GM23338 (cell line): ENCODE measurements around the gene MCTP1. TPM values are rescaled to one million over a fixed set of nuclear protein-coding genes. Genes with fewer than 3 reads are reported as not detected.

Source experiments
- ATAC-seq: fragments of 200-7000 bp; cut with Tn5 transposase; 3 replicates; pipeline ENCODE4 v1.9.1; 2020
- DNase-seq: peaks from one replicate; pipeline ENCODE4 v3.0.0-alpha.2; 2015; ENCODE audit warnings: low spot score
- H2AFZ ChIP-seq: fragments of 200-600 bp; sonication (generic); 2 replicates; pipeline ENCODE4 v1.8.0; 2016; ENCODE audit warnings: antibody characterized with exemption, mild to moderate bottlenecking, moderate library complexity
- H3F3A ChIP-seq: fragments of 200-600 bp; sonication (generic); replicated peaks from 2 replicates; pipeline ENCODE4 v1.8.0; 2017; ENCODE audit warnings: antibody characterized with exemption, mixed run types, low read depth
- H3K27ac ChIP-seq: fragments of 200-600 bp; sonication (generic); 2 replicates; pipeline ENCODE4 v1.6.1; 2016; ENCODE audit warnings: low read depth
- H3K27me3 ChIP-seq: fragments of 200-600 bp; sonication (generic); 2 replicates; pipeline ENCODE4 v1.8.0; 2016; ENCODE audit warnings: mild to moderate bottlenecking, mixed run types, moderate library complexity; ENCODE audit not compliant: insufficient read depth
- H3K36me3 ChIP-seq: fragments of 200-600 bp; sonication (generic); 2 replicates; pipeline ENCODE4 v1.8.0; 2016; ENCODE audit warnings: mild to moderate bottlenecking; ENCODE audit not compliant: insufficient read depth
- H3K4me1 ChIP-seq: fragments of 200-600 bp; sonication (generic); 2 replicates; pipeline ENCODE4 v1.8.0; 2016; ENCODE audit warnings: mild to moderate bottlenecking, moderate library complexity; ENCODE audit not compliant: insufficient read depth
- H3K4me2 ChIP-seq: fragments of 200-600 bp; sonication (generic); 2 replicates; pipeline ENCODE4 v1.7.1; 2017; ENCODE audit warnings: mixed run types
- H3K4me3 ChIP-seq: fragments of 200-600 bp; sonication (generic); 2 replicates; pipeline ENCODE4 v1.6.1; 2016; ENCODE audit warnings: mixed run types
- H3K79me2 ChIP-seq: fragments of 200-600 bp; sonication (generic); replicated peaks from 2 replicates; pipeline ENCODE4 v1.8.0; 2017; ENCODE audit warnings: mild to moderate bottlenecking; ENCODE audit not compliant: insufficient read depth
- H3K9me2 ChIP-seq: fragments of 200-600 bp; sonication (generic); 2 replicates; pipeline ENCODE4 v1.8.0; 2017; ENCODE audit not compliant: insufficient read depth
- H4K20me1 ChIP-seq: fragments of 200-600 bp; sonication (generic); replicated peaks from 2 replicates; pipeline ENCODE4 v1.8.0; 2017; ENCODE audit warnings: mild to moderate bottlenecking; ENCODE audit not compliant: insufficient read depth
- H3K27ac Mint-ChIP-seq: 2 replicates; pipeline ENCODE4 v1.8.0; 2020; ENCODE audit warnings: inconsistent platforms, mild to moderate bottlenecking, moderate library complexity, mixed read lengths
- H3K27me3 Mint-ChIP-seq: 3 replicates; pipeline ENCODE4 v1.8.0; 2022; ENCODE audit warnings: low read depth, mild to moderate bottlenecking, moderate library complexity, mixed read lengths, inconsistent platforms; ENCODE audit not compliant: insufficient read depth, poor library complexity
- H3K36me3 Mint-ChIP-seq: 3 replicates; pipeline ENCODE4 v1.8.0; 2021; ENCODE audit warnings: low read depth, mild to moderate bottlenecking, inconsistent platforms, moderate library complexity, mixed read lengths
- H3K4me1 Mint-ChIP-seq: 3 replicates; pipeline ENCODE4 v1.8.0; 2020; ENCODE audit warnings: mild to moderate bottlenecking, inconsistent platforms, mixed read lengths
- H3K4me3 Mint-ChIP-seq: 3 replicates; pipeline ENCODE4 v1.8.0; 2021; ENCODE audit warnings: moderate library complexity, mild to moderate bottlenecking, inconsistent platforms, mixed read lengths
- H3K9me3 Mint-ChIP-seq: 3 replicates; pipeline ENCODE4 v1.8.0; 2020; ENCODE audit warnings: moderate library complexity, mild to moderate bottlenecking, inconsistent platforms, mixed read lengths
- CREB1 ChIP-seq: fragments of 250-450 bp; sonication (Bioruptor Pico); IDR thresholded peaks from 2 replicates; pipeline ENCODE4 v1.5.0; 2020; ENCODE audit warnings: low read depth, mild to moderate bottlenecking, moderate library complexity
- CTCF ChIP-seq, 2 experiments: fragments of 200-600 bp in 1 of 2; sonication (generic) in 1 of 2; conservative IDR thresholded peaks; 2 replicates each; pipeline versions ENCODE4 v1.5.1 to v1.6.1; 2016 to 2017; ENCODE audit warnings: antibody characterized with exemption in 2 of 2, low read depth in 2 of 2, mild to moderate bottlenecking in 2 of 2, moderate library complexity in 1 of 2
- ETS1 ChIP-seq: IDR thresholded peaks from 2 replicates; pipeline ENCODE4 v1.6.1; 2016; ENCODE audit warnings: antibody characterized with exemption
- EZH2 ChIP-seq: fragments of 200-600 bp; sonication (generic); IDR thresholded peaks from one replicate; pipeline ENCODE4 v1.8.0; 2017; ENCODE audit warnings: antibody characterized with exemption, mild to moderate bottlenecking, low read depth; ENCODE audit not compliant: unreplicated experiment
- EZH2phosphoT487 ChIP-seq: fragments of 200-600 bp; sonication (generic); IDR thresholded peaks from one replicate; pipeline ENCODE4 v1.8.1; 2018; ENCODE audit warnings: antibody characterized with exemption; ENCODE audit not compliant: unreplicated experiment
- NANOG ChIP-seq: IDR thresholded peaks from 2 replicates; pipeline ENCODE4 v1.6.1; 2016; ENCODE audit warnings: antibody characterized with exemption, borderline replicate concordance
- POLR2AphosphoS5 ChIP-seq: IDR thresholded peaks from 2 replicates; pipeline ENCODE4 v1.6.1; 2016; ENCODE audit warnings: antibody characterized with exemption, low read depth
- REST ChIP-seq: IDR thresholded peaks from one replicate; pipeline ENCODE4 v1.6.1; 2018; ENCODE audit warnings: antibody characterized with exemption; ENCODE audit not compliant: unreplicated experiment
- ZNF114 ChIP-seq: fragments of 250-450 bp; sonication (Bioruptor Pico); IDR thresholded peaks from 2 replicates; pipeline ENCODE4 v1.5.0; 2020; ENCODE audit warnings: mild to moderate bottlenecking, moderate library complexity
- ZNF331 ChIP-seq: fragments of 250-450 bp; sonication (Bioruptor Pico); IDR thresholded peaks from 2 replicates; pipeline ENCODE4 v1.5.0; 2020; ENCODE audit warnings: low read depth, mild to moderate bottlenecking, moderate library complexity
- polyA plus RNA-seq: library from polyadenylated mRNA; unstranded; fragments of >200 nt; fragmentation: Nextera tagmentation; extraction: Ambion mirVana; gene quantifications from 2 replicates; pipeline ENCODE4 v1.2.1, GENCODE V29; 2016
- total RNA-seq: library from RNA; depleted of rRNA; stranded (reverse); fragments of >200 nt; shearing (Covaris generic); gene quantifications from 2 replicates; pipeline ENCODE4 v1.2.3, GENCODE V29; 2014

The MCTP1 gene
- total and polyA plus RNA-seq, 2 experiments from 2014 or later = 3.7 to 4.2 TPM

- no peak for TF ChIP-seq REST
- no peak for TF ChIP-seq ETS1
- TF ChIP-seq CTCF (conservative IDR thresholded peaks at IDR 0.05; ENCODE audit: low read depth in 2 of 2) = no peak
- no peak for TF ChIP-seq ZNF114 (CRISPR knock-in tag)
- no peak for TF ChIP-seq EZH2phosphoT487
- TF ChIP-seq ZNF331 = no peak
- no peak for TF ChIP-seq NANOG
- no peak for TF ChIP-seq EZH2
- no peak for TF ChIP-seq CREB1 (CRISPR knock-in tag)
These were observed 617.0 kb downstream of the MCTP1 start (continued) for GRCh38 chr5:94667937-94668336.

GRCh38 chr5:94661086-94661485, 623.8 kb downstream of the MCTP1 start:
- Histone ChIP-seq H3K4me3 (no peak overlapping the region), H4K20me1 (0 out of 2 replicates have a peak, but pooled peaks cover 5% of the 10 kb centered on the region), H3F3A (no peaks in the 10 kb centered on the region), H2AFZ (no peak overlapping the region), H3K9me2 (no peaks in the 10 kb centered on the region), H3K27me3 (no peaks in the 10 kb centered on the region), H3K4me2 (no peak overlapping the region), H3K36me3 (peaks cover 5% of the 10 kb centered on the region; the same call in 1 of the 2 replicates), H3K27ac (no peak overlapping the region), H3K79me2 (peaks cover 17% of the 10 kb centered on the region), H3K4me1 (no peaks in the 10 kb centered on the region)
- DNase-seq (no peak), ATAC-seq (no peak)
- H3K36me3 Mint-ChIP-seq = peaks cover 56% of the 10 kb centered on the region
- peaks cover 6% of the 10 kb centered on the region for H3K27me3 Mint-ChIP-seq
- no peak for TF ChIP-seq ZNF114 (CRISPR knock-in tag)
- TF ChIP-seq REST = no peak
- TF ChIP-seq NANOG = no peak
- TF ChIP-seq POLR2AphosphoS5 = no peak
- TF ChIP-seq EZH2phosphoT487 = no peak
- TF ChIP-seq CREB1 (CRISPR knock-in tag) = no peak
- TF ChIP-seq CTCF (conservative IDR thresholded peaks at IDR 0.05; ENCODE audit: low read depth in 2 of 2) = no peak
- no peak for TF ChIP-seq EZH2
- peaks cover 25% of the 10 kb centered on the region; the same call in 2 of the 3 replicates for H3K9me3 Mint-ChIP-seq
- H3K27ac Mint-ChIP-seq = 0 out of 2 replicates have a peak overlapping the region, but pooled peaks have one; percentile 44
- H3K4me3 Mint-ChIP-seq = no peak overlapping the region
- no peaks in the 10 kb centered on the region for H3K4me1 Mint-ChIP-seq
